ENCODE measurements around the gene VSNL1. TPM values are rescaled to one million over a fixed set of nuclear protein-coding genes. Genes with fewer than 3 reads are reported as not detected.

VSNL1 gene
- total RNA-seq, 1 experiment from 2014 or later = 9.9 TPM

GRCh38 chr2:17587469-17587868, 47.0 kb downstream of the VSNL1 start:
- no peak overlapping the region for H2BK12ac ChIP-seq (ENCODE audit: insufficient read length, low read depth, low read length)
- H3K9ac ChIP-seq (ENCODE audit: extremely low read depth, insufficient read length, low read length) = no peak overlapping the region
- no peak overlapping the region for H3K27ac ChIP-seq (ENCODE audit: insufficient read length, low read depth, low read length)
- Mint-ChIP-seq H3K27me3 (ENCODE audit: low read depth) (no peaks in the 10 kb centered on the region), H3K4me3 (no peak overlapping the region), H3K4me1 (peaks cover 42 to 46% of the 10 kb centered on the region in 2 experiments), H3K27ac (no peak overlapping the region), H3K36me3 (ENCODE audit: insufficient read depth in 1 of 3, low read depth in 3 of 3) (peaks cover 0 to 6% (median 0%) of the 10 kb centered on the region in 3 experiments; a peak in 1 of 7 replicates), H3K9me3 (no peaks in the 10 kb centered on the region)
- no peak overlapping the region for H3K4me2 ChIP-seq (ENCODE audit: insufficient read depth, insufficient read length, low read length)
- WGBS (ENCODE audit: extremely low coverage, insufficient read length, low lambda C conversion rate) = no CpG with 5 or more reads among the region's 3 CpGs
- no peak overlapping the region for H3K18ac ChIP-seq (ENCODE audit: insufficient read length, low read depth, low read length)
- H3K9me3 ChIP-seq (ENCODE audit: control insufficient read depth, low read depth, low read length) = no peaks in the 10 kb centered on the region
- H2BK5ac ChIP-seq (ENCODE audit: insufficient read length, low read length) = no peak overlapping the region
- no peaks in the 10 kb centered on the region for H3K27me3 ChIP-seq (ENCODE audit: insufficient read depth, low read length)
- peaks cover 9% of the 10 kb centered on the region; the same call in 1 of the 2 replicates for H3K79me2 ChIP-seq (ENCODE audit: insufficient read depth, low read length)
- no peak overlapping the region for H2AK5ac ChIP-seq (ENCODE audit: insufficient read length, low read length)
- no peak overlapping the region for H2AFZ ChIP-seq (ENCODE audit: low read length)
- no peak overlapping the region for H3K23ac ChIP-seq (ENCODE audit: insufficient read length, low read depth, low read length)
- H3K79me1 ChIP-seq (ENCODE audit: insufficient read depth, low read depth, low read length, poor library complexity, severe bottlenecking) = no peaks in the 10 kb centered on the region
- DNase-seq = no peak
- no peak overlapping the region for H3K14ac ChIP-seq (ENCODE audit: insufficient read depth, low read length)
- H4K8ac ChIP-seq (replicated peaks; ENCODE audit: insufficient read length, low read depth, low read length) = no peak overlapping the region
- no peak overlapping the region for H3K56ac ChIP-seq (ENCODE audit: insufficient read length, low read depth, low read length)
- H3K23me2 ChIP-seq (ENCODE audit: insufficient read length, low read depth, low read length, poor library complexity, severe bottlenecking) = no peaks in the 10 kb centered on the region
- no peak overlapping the region for H2BK120ac ChIP-seq (ENCODE audit: low read depth, low read length, poor library complexity, severe bottlenecking)
- H4K5ac ChIP-seq (ENCODE audit: insufficient read length, low read depth, low read length) = no peak overlapping the region
- H3K4ac ChIP-seq (ENCODE audit: low read depth, low read length) = no peak overlapping the region
- H3K4me1 ChIP-seq (ENCODE audit: insufficient read depth, low read length) = peaks cover 23% of the 10 kb centered on the region; the same call in 1 of the 2 replicates
- H4K91ac ChIP-seq (ENCODE audit: insufficient read length, low read depth, low read length) = no peak overlapping the region
- no peaks in the 10 kb centered on the region for H4K20me1 ChIP-seq (ENCODE audit: control insufficient read depth, insufficient read depth, insufficient read length)
- no peak overlapping the region for H2BK20ac ChIP-seq (ENCODE audit: low read depth, low read length, poor library complexity, severe bottlenecking)
- no peak for TF ChIP-seq CTCF (conservative IDR thresholded peaks at IDR 0.05)
- H2BK15ac ChIP-seq (ENCODE audit: low read depth, low read length) = no peak overlapping the region
- H3T11ph ChIP-seq (ENCODE audit: low read length) = no peak overlapping the region
